Right cardiac atrium (tissue), 5 donors: Measurements from ENCODE around the gene C4orf50. TPM values are rescaled to one million over a fixed set of nuclear protein-coding genes. Genes with fewer than 3 reads are reported as not detected.

Experiments
- ATAC-seq, 2 donors: fragments of 200-7000 bp; cut with Tn5 transposase; one replicate each; pipeline versions ENCODE4 v1.8.0 to v1.9.1; 2020; ENCODE audit warnings: moderate library complexity in 2 of 2, mild to moderate bottlenecking in 1 of 2
- DNase-seq, 3 donors: peaks; one replicate each; pipeline ENCODE4 v3.0.0-alpha.2; 2020
- H3K27ac ChIP-seq: one replicate; pipeline ENCODE4 v1.5.1; 2013; ENCODE audit warnings: mild to moderate bottlenecking, low read length, control low read depth, moderate library complexity
- H3K27me3 ChIP-seq: one replicate; pipeline ENCODE4 v1.6.1; 2013; ENCODE audit not compliant: control insufficient read depth, insufficient read depth
- H3K4me1 ChIP-seq: one replicate; pipeline ENCODE4 v1.6.1; 2013; ENCODE audit warnings: low read length; ENCODE audit not compliant: control insufficient read depth, insufficient read depth
- H3K4me3 ChIP-seq: one replicate; pipeline ENCODE4 v1.5.1; 2013; ENCODE audit warnings: low read length, control low read depth
- H3K9me3 ChIP-seq: one replicate; pipeline ENCODE4 v1.6.1; 2013; ENCODE audit warnings: low read length; ENCODE audit not compliant: control insufficient read depth
- WGBS: extraction: QIAGEN DNeasy Blood & Tissue Kit; methylation state at CpG from one replicate; pipeline ENCODE4 v1.1.7; 2013; 5-methylcytosine and 5-hydroxymethylcytosine counted together
- intact Hi-C, 4 donors: fragments of 100-400 bp; cut with DNase I; formaldehyde crosslinking; loops; one replicate each; pipeline versions ENCODE4 v1.11.0 to v1.14.0; 2022 to 2023
- polyA plus RNA-seq: library from polyadenylated mRNA; stranded (reverse); fragments of 200-250 nt; gene quantifications from one replicate; pipeline ENCODE4 v1.2.3, GENCODE V29; 2013
- total RNA-seq, 4 donors: library from RNA; stranded (reverse); fragmentation: NEBNext Ultra II Directional; extraction: Animal tissue kit (Norgen Biotek cat#: 25700); gene quantifications; one replicate each; pipeline ENCODE4 v1.2.1, GENCODE V29; 2021
- donor health status: healthy with polysubstance abuse.
- donor health status: DM: no; HTN: yes; CAD: no.
- donor health status: DM: no; HTN: no; CAD: no.
- donor health status: DM: no; HTN: yes; CAD: no; lungs with severe emphysema.
- donor health status: DM: yes; HTN: yes; CAD: no.

C4orf50 gene
- total and polyA plus RNA-seq, 5 donors: 0.02 to 0.03 (median 0.03) TPM; not detected in 2

DNA sequence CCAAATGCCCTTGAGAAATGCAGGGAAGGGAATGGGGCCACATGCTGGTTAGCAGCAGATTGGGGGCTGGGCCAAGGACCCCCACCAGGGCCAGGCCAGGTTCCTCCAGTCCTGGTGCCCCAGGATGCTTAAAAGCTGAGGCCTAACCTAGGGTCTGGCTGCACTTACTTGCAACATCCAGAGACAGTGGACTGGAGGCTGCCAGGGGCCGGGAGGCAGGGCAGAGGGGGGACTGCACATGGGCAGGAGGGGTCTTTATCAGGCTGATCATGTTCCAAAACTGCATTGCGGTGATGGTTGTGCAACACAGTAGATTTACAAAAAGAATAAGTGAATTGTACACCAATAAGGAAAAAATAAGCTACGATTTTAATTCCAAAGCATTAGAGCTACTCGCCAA is 36.8 kb upstream of the C4orf50 start:
- Histone ChIP-seq H3K4me3 (no peak overlapping the region), H3K9me3 (peaks cover 3% of the 10 kb centered on the region), H3K27ac (no peak overlapping the region), H3K4me1 (no peaks in the 10 kb centered on the region), H3K27me3 (no peaks in the 10 kb centered on the region)
- 89% methylated on average over 4 of the region's 4 CpGs for WGBS
- intact Hi-C loops: no loop called here
- DNase-seq (no peak), ATAC-seq (no peak)

DNA sequence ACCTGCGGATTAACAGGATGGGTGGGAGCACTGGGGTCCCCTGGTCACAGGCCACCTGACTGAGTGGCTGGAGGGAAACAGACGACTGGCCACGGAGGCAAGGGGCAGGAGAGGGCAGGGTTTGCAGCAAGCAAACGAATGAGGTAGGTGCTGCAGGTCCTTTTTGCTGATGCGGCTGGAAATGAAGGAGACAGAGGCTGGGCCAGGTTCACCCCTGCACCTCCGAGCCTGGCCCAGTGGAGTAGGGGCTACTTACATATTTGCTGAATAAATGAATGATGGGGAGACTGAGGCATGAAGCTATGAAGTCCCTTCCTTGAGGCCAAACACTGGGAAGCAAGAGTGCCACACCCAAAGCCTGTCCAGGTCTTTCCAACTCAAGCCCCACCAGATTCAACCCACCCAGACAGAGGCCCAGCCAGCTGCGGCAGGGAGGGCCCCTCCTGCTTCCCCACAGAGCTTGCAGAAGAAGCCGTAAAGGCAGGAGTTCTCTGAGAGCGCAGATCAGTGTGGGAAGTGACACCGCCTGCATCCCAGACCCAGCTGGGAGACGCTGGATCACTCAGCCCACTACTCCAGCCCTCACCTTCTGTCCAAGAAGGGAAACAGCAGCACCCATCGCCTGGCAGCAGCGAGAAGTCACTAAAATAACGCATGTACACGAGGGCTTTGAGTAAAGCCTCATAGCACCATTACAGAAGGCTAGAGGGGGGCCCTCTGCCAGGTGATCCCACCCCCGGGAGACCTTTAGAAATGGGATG is 36.1 kb upstream of the C4orf50 start:
- intact Hi-C loops: no loop called here
- ATAC-seq (no peak), DNase-seq (no peak)
- H3K27me3 ChIP-seq: no peaks in the 10 kb centered on the region
- H3K4me1 ChIP-seq: no peaks in the 10 kb centered on the region
- WGBS: 64% methylated on average over 16 of the region's 16 CpGs
- peaks cover 3% of the 10 kb centered on the region for H3K9me3 ChIP-seq
- no peak overlapping the region for H3K27ac ChIP-seq
- H3K4me3 ChIP-seq: no peak overlapping the region

DNA sequence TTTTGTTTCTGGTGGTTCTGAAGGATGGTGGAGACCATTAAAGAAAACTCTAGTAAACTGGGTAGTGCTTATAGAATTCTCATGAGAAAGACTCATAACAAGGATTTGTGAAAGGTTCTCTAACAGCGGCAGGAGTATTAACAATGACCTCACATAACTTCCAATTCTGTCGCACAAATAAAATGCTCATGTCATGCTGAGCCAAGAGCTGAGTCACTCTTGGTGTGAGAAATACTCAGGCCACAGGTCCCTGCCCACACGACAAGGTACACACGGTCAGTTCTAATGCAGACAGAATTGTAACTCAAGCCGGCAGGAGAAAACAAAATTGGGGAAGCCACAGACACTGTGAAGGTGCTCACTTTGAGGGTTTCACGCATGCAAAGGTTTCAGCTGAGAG is 34.4 kb upstream of the C4orf50 start:
- no peaks in the 10 kb centered on the region for H3K4me1 ChIP-seq
- intact Hi-C loops: no loop called here

DNA sequence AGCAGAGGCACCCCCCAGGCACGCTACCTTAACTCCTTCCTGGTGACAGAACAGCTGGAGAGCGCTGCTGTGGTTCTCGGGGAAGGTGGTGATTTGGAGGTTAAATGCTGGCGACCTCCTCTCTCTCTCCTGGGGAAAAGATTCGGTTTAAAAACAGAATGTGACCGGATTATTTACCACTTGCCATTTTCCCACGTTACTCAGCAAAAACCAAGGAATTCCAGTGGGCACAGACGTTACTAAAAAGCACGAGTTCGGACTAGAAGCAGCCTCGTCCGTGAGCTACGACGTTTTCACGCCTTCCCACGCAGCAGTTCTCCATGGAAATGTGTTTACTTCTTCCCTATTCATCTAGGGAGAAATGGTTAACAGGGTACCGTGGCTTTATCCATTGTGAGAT is 32.3 kb upstream of the C4orf50 start:
- Histone ChIP-seq H3K9me3 (no peaks in the 10 kb centered on the region), H3K4me1 (no peaks in the 10 kb centered on the region), H3K27ac (no peak overlapping the region), H3K4me3 (no peak overlapping the region), H3K27me3 (no peaks in the 10 kb centered on the region)
- no peak for ATAC-seq
- intact Hi-C loops: no loop called here
- 55% methylated on average over 17 of the region's 17 CpGs for WGBS
- no peak for DNase-seq

More for the DNA sequence above, 34.4 kb upstream of the C4orf50 start:
- 77% methylated on average over 6 of the region's 6 CpGs for WGBS
- Histone ChIP-seq H3K27me3 (no peaks in the 10 kb centered on the region), H3K27ac (no peak overlapping the region), H3K4me3 (no peak overlapping the region), H3K9me3 (peaks cover 3% of the 10 kb centered on the region)
- ATAC-seq (no peak), DNase-seq (no peak)

DNA sequence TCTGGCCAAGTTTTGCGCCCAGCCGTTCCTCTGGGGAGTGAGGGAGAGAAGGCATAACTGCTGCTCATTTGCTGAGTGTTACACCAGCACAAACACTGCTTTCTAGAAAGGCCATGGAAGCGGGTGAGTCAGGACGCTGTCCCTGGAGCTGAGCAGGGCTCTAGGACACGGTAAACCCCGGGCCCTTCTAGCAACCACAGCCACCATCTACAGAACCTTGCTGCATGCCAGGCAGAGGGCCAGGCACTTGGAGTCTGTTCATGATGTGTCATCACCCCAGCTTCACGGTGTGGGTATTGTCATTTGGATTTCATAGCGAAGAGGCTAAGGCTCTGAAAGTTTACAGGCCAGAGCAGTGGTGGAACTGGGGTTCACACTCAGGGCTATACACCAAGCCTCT is 31.8 kb upstream of the C4orf50 start:
- intact Hi-C loops: no loop called here
- peak; percentile 47 to 55 for ATAC-seq
- Histone ChIP-seq H3K27ac (no peak overlapping the region), H3K4me1 (no peaks in the 10 kb centered on the region), H3K4me3 (no peak overlapping the region), H3K27me3 (no peaks in the 10 kb centered on the region), H3K9me3 (no peaks in the 10 kb centered on the region)
- 66% methylated on average over 8 of the region's 8 CpGs for WGBS
- DNase-seq: no peak

DNA sequence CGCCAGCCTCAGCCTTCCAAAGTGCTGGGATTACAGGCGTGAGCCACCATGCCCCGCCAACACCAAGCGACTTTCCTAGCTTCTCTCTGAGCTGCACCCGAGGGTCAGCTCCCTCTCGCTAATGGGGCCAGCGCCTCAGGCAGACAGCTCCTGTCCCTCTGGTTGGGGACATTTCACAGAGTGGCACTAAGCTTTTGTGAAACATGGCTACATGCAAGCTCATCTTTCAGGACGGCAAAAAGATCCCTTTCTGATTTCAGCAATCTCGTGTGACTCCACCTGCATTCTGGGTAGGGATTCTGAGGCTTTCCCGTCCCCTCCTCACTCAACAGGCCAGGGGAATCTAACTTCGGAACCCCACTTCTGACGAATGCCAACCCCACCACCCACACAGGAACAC is 31.0 kb upstream of the C4orf50 start:
- DNase-seq (no peak), ATAC-seq (no peak)
- Histone ChIP-seq H3K27ac (no peak overlapping the region), H3K4me3 (no peak overlapping the region), H3K9me3 (no peaks in the 10 kb centered on the region), H3K4me1 (no peaks in the 10 kb centered on the region), H3K27me3 (no peaks in the 10 kb centered on the region)
- intact Hi-C loops: no loop called here
- WGBS: 88% methylated on average over 12 of the region's 12 CpGs

DNA sequence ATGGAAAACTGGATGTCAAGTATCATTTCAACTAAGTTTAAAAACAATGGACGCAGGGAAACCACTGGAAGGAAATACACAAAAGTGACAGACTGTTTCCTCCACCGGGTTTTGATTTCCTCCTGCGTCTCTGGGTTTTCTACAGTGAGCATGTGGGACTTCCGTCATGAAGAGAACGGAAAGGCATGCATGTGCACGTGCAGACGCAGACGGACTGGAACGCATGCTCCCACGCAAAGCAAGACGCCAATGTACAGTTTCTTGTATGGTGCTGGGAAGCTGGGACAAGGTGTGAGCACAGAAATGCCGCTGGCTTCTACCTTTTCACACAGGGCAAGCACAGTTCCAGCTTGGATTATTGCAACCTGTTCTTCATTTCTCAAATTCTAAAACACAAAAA is 30.3 kb upstream of the C4orf50 start:
- no peak overlapping the region for H3K27ac ChIP-seq
- intact Hi-C loops: no loop called here
- ATAC-seq (no peak), DNase-seq (no peak)
- no peaks in the 10 kb centered on the region for H3K27me3 ChIP-seq
- WGBS: 60% methylated on average over 12 of the region's 12 CpGs
- no peak overlapping the region for H3K4me3 ChIP-seq
- H3K9me3 ChIP-seq: no peaks in the 10 kb centered on the region
- H3K4me1 ChIP-seq: no peaks in the 10 kb centered on the region

DNA sequence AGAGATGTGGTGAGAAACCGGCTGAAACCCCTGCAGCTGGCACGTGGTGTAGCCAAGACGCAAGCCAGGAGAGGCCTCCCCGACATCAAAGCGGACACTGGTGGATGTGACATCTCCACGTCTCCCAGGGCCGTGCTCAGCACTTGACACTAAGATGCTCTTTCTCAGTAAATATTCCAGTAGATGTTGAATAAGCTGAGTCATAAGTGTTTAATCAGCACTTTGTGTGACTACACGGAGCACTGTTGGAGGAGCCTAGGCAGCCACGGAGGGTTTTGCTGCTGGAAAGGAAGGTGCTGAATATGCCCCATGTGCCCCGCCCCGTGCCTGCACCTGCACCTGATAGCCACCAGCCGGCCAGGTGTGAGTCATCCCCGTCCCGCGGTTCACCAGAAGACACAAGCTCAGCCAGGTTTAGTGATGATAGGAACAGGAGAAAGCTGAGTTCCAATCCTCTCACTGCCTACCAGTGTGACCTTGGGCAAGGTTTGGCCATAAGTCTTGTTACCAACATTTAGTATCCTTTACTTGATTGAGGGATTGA is 29.0 kb upstream of the C4orf50 start:
- 80% methylated on average over 15 of the region's 15 CpGs for WGBS
- no peak overlapping the region for H3K27ac ChIP-seq
- H3K9me3 ChIP-seq: no peaks in the 10 kb centered on the region
- DNase-seq (no peak), ATAC-seq (no peak)
- no peaks in the 10 kb centered on the region for H3K4me1 ChIP-seq
- intact Hi-C loops: no loop called here
- H3K27me3 ChIP-seq: no peaks in the 10 kb centered on the region
- H3K4me3 ChIP-seq: no peak overlapping the region

DNA sequence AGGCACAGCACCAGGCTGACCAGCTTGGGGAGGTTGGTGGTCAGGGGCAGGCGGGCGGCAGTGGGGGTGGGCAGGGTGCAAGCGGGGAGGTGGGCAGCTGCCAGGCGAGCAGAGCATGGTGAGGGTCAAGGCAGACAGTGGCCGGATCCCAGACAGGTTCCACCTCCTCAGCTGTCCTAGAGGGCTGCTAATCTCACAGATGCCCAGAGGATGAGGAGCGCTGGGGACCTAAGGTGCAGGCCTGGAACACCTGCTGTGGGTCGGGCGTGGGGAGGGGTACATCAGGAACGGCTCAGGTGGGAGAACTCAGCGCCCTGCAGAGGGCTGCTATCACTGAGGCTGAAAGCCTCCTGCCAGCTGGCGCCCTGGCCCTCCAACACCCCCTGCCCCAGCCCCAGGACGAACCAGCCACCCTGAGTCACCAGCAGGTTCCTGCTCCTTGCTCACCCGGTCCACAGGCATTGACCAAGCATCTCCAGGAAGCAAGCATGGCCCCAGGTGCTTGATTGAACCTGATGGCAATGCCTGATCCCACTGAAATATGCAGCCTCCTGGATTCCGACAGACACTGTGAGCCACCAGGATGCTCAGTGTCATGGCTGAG is 28.4 kb upstream of the C4orf50 start:
- ATAC-seq: no peak
- Histone ChIP-seq H3K4me1 (no peaks in the 10 kb centered on the region), H3K9me3 (no peaks in the 10 kb centered on the region), H3K4me3 (no peak overlapping the region), H3K27me3 (no peaks in the 10 kb centered on the region), H3K27ac (no peak overlapping the region)
- intact Hi-C loops: no loop called here
- WGBS: 87% methylated on average over 14 of the region's 14 CpGs
- DNase-seq: no peak

DNA sequence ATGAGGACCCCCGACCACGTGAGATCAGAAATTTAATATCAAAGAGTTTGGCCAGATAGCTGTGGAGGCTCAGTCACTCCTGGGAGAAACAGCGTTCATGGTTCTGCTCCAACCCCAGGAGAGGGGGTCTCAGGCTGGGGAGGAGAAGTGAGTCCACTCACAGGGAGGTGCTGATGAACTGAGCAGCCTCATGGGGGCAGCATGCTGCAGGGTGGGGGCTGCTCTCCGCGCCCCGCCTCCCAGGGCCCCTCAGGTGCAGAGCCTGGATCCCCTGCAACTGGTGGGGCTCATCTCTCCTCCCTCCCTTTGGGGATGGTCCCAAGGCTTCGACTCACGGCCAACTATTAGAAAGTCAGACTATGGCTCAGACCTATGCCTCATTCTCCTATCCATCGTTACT is 26.6 kb upstream of the C4orf50 start:
- intact Hi-C loops: no loop called here
- H3K9me3 ChIP-seq: no peaks in the 10 kb centered on the region
- H3K4me1 ChIP-seq: no peaks in the 10 kb centered on the region
- no peak for DNase-seq
- no peak overlapping the region for H3K27ac ChIP-seq
- WGBS: 33% methylated on average over 9 of the region's 9 CpGs
- H3K27me3 ChIP-seq: no peaks in the 10 kb centered on the region
- no peak overlapping the region for H3K4me3 ChIP-seq
- ATAC-seq: no peak

DNA sequence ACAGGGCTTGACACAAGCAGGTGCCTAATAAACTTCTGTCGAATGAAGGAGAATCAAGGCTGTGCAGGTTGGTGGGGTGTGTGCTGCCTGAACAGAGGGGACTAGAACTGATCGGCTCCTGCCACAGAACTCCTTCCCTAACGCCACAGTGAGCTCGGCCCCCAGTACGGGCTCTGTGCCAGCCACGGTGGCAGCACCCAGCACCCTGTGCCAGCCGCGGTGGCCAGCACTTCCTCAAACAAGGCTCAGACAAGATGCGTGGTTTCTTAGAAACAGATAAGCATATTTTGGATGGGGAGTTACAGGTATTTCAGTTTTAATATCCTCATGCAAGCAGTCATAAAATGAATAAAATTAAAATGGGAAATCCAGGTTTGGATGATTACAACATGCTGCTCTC is 26.0 kb upstream of the C4orf50 start:
- no peak for ATAC-seq
- WGBS: 65% methylated on average over 9 of the region's 9 CpGs
- Histone ChIP-seq H3K27me3 (no peaks in the 10 kb centered on the region), H3K9me3 (no peaks in the 10 kb centered on the region), H3K4me3 (no peak overlapping the region), H3K4me1 (no peaks in the 10 kb centered on the region), H3K27ac (no peak overlapping the region)
- intact Hi-C loops: no loop called here
- DNase-seq: no peak
